ENCODE data around the gene CBLN2. TPM values are rescaled to one million over a fixed set of nuclear protein-coding genes. Genes with fewer than 3 reads are reported as not detected.

CBLN2 gene
- total RNA-seq, 1 donor from 2014 or later: not detected

DNA sequence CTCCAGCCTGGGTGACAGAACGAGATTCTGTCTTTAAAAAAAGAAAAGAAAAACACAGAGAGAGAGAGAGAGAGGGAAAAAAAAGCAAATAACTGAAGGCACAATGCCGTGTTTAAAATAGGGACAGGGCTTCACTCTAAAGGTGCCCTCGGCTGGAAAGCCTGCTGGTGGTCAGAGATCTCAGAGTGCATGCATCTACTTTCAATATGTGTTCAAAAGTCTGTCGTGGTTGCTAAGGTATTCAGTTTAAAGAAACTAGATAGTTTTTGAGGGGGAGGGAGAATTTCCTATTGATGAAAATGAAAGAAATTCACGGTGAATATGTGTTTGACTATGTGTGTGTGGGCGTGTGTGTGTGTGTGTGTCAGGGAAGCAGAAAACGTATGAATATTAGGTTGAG, 11.0 kb upstream of the CBLN2 start:
- H3K4me3 ChIP-seq (ENCODE audit: low read depth, low read length): no peak overlapping the region
- TF ChIP-seq, protein P1, sequence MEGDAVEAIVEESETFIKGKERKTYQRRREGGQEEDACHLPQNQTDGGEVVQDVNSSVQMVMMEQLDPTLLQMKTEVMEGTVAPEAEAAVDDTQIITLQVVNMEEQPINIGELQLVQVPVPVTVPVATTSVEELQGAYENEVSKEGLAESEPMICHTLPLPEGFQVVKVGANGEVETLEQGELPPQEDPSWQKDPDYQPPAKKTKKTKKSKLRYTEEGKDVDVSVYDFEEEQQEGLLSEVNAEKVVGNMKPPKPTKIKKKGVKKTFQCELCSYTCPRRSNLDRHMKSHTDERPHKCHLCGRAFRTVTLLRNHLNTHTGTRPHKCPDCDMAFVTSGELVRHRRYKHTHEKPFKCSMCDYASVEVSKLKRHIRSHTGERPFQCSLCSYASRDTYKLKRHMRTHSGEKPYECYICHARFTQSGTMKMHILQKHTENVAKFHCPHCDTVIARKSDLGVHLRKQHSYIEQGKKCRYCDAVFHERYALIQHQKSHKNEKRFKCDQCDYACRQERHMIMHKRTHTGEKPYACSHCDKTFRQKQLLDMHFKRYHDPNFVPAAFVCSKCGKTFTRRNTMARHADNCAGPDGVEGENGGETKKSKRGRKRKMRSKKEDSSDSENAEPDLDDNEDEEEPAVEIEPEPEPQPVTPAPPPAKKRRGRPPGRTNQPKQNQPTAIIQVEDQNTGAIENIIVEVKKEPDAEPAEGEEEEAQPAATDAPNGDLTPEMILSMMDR (conservative IDR thresholded peaks at IDR 0.05; ENCODE audit: low read depth, low read length): no peak
- no peak for DNase-seq (ENCODE audit: low read depth)

DNA sequence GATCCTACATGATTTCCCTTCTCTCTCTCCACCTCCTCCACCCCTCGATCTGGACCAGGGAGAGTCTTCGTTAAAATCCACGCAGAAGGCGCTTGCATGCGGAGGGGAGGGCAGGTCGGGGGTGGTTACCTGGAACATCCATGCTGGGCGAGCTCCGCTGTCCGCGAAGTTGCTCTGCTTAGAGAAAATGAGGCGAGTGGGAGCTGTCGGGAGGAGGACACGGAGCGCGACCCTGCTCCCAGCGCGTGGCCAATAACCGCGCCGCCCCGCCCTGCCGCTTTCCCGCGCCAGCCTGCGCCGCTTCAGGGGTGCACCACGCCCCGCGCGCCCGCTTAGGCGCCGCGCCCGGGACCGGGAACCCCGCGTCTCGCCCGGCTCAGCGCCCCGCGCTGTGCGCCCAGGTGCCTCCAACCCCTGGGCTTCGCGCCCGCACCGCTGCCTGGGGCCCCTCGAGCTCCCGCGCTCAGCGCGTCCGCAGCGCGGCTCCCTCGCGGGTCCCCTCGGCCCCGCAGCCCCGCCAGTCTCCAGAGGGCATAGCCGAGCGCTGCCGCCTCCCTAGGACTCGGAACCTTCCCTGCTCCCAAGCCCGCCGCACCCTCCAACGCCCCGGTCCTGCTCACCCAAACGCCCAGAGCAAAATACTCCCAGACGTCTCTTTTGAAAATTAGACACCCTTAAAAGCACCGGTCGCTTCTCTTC, 636 bp downstream of the CBLN2 start:
- no peak for DNase-seq (ENCODE audit: low read depth)
- TF ChIP-seq, protein P1 (conservative IDR thresholded peaks at IDR 0.05; ENCODE audit: low read depth, low read length): no peak
- H3K4me3 ChIP-seq (ENCODE audit: low read depth, low read length): peak overlapping the region; percentile 39

- DNase-seq (ENCODE audit: low read depth): no peak
- H3K4me3 ChIP-seq (ENCODE audit: low read depth, low read length): no peak overlapping the region
- TF ChIP-seq, protein P1 (conservative IDR thresholded peaks at IDR 0.05; ENCODE audit: low read depth, low read length): no peak
Measured at GRCh38 chr18:72542984-72543356, 1.2 kb downstream of the CBLN2 start.

DNA sequence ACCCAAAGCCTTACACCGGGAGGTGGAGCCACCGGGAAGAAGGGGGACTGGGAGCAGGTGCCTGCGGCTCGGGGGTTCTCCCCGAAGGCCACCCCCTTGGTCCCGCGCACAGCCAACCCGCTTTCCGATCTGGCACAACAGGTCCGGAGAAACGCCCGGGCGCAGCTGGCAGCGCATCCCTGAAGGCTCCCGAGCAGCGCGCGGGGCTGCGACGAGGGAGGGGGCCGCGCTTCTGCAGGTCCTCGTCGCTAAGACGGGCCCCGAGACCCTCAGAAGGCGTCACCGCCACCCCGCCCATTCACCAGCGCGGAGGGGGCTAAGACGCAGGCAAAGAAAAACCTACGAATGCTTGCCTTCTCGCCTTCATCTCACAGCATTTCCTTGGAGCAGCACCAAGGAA, 1.8 kb downstream of the CBLN2 start:
- TF ChIP-seq, protein P1 (conservative IDR thresholded peaks at IDR 0.05; ENCODE audit: low read depth, low read length): no peak
- DNase-seq (ENCODE audit: low read depth): no peak
- H3K4me3 ChIP-seq (ENCODE audit: low read depth, low read length): no peak overlapping the region

DNA sequence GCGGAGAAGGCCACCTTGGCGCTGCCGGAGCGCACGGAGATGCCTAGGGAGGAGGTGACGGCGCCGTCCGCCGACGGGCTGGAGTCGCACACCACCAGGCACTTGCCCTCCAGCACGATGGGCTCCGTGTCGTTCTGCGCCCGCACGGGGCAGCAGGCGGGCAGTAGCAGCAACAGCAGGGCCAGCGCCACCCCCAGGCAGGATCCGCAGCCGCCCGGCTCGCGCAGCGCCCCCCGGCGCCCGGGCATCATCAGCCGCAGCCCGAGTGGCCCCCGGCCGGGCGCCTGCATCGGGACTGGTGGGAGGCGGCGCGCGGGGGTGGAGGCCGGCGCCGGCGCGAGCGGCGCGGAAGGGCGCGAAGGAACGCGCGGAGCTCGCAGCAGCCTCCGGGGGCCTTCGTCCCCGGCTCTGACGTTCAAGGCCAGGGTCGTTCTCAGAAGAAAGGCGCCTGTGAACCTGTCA, 2.2 kb downstream of the CBLN2 start:
- TF ChIP-seq, protein P1 (conservative IDR thresholded peaks at IDR 0.05; ENCODE audit: low read depth, low read length): peak; percentile 17
- H3K4me3 ChIP-seq (ENCODE audit: low read depth, low read length): no peak overlapping the region
- DNase-seq (ENCODE audit: low read depth): no peak

GRCh38 chr18:72539901-72540300, 4.2 kb downstream of the CBLN2 start:
- DNase-seq (ENCODE audit: low read depth): no peak
- TF ChIP-seq, protein P1 (conservative IDR thresholded peaks at IDR 0.05; ENCODE audit: low read depth, low read length): no peak
- H3K4me3 ChIP-seq (ENCODE audit: low read depth, low read length): no peak overlapping the region

DNA sequence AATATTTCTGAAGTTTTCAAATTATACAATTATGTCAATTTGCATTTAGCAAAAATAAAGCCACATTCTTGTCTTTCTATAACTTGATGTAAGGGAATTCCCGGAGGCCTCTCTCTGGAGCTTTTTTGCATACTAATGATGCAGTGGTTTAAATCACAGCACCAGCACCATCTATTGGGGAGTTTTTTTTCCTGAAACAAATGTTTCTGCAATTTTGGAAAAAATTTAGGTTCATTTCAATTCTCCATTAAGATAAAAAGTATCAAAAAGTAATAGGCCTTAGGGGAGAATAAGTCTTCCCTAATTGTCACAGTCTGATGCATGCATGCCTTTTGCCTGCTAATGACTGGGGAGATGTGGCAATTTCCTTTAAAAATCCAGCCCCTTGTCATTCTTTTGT, 13.5 kb downstream of the CBLN2 start:
- DNase-seq (ENCODE audit: low read depth): no peak

More for the DNA sequence above, 13.5 kb downstream of the CBLN2 start:
- TF ChIP-seq, protein P1 (conservative IDR thresholded peaks at IDR 0.05; ENCODE audit: low read depth, low read length): peak; percentile 63
- no peak overlapping the region for H3K4me3 ChIP-seq (ENCODE audit: low read depth, low read length)

Measured in epithelial cell of proximal tubule (primary cell).